ENCODE results near the gene EXOC3L2. TPM values are rescaled to one million over a fixed set of nuclear protein-coding genes. Genes with fewer than 3 reads are reported as not detected.

EXOC3L2 gene
- total RNA-seq, 1 experiment from 2014 or later = 0.61 TPM

DNA sequence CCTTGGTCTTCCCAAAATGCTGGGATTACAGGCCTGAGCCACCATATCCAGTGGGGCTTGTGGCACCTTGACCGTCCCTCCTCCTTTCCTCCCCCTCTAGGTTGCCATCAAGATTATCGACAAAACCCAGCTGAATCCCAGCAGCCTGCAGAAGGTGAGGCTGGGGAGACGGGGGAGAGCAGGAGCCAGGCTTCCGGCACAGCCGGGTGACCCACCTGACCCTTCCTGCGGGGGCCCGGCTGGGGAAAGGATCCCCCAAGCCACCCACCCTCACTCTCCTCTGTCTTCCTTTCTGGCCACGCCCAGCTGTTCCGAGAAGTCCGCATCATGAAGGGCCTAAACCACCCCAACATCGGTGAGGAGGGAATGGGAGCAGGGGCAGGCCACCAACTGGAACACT, 17.8 kb upstream of the EXOC3L2 start:
- no peak overlapping the region for H4K91ac ChIP-seq (ENCODE audit: insufficient read length, low read depth, low read length)
- H3K23me2 ChIP-seq (ENCODE audit: insufficient read length, low read depth, low read length, poor library complexity, severe bottlenecking) = no peaks in the 10 kb centered on the region
- no peak overlapping the region for H2AFZ ChIP-seq (ENCODE audit: low read length)
- H2AK5ac ChIP-seq (ENCODE audit: insufficient read length, low read length) = no peak overlapping the region
- H3K4ac ChIP-seq (ENCODE audit: low read depth, low read length) = no peak overlapping the region
- no peaks in the 10 kb centered on the region for H3K27me3 ChIP-seq (ENCODE audit: insufficient read depth, low read length)
- H3K23ac ChIP-seq (ENCODE audit: insufficient read length, low read depth, low read length) = no peak overlapping the region
- WGBS (ENCODE audit: extremely low coverage, insufficient read length, low lambda C conversion rate) = no CpG with 5 or more reads among the region's 11 CpGs
- no peak overlapping the region for H3K27ac ChIP-seq (ENCODE audit: insufficient read length, low read depth, low read length)
- no peak overlapping the region for H2BK120ac ChIP-seq (ENCODE audit: low read depth, low read length, poor library complexity, severe bottlenecking)
- H3K79me2 ChIP-seq (ENCODE audit: insufficient read depth, low read length) = no peaks in the 10 kb centered on the region
- no peak overlapping the region for H2BK15ac ChIP-seq (ENCODE audit: low read depth, low read length)
- no peak overlapping the region for H2BK12ac ChIP-seq (ENCODE audit: insufficient read length, low read depth, low read length)
- H2BK20ac ChIP-seq (ENCODE audit: low read depth, low read length, poor library complexity, severe bottlenecking) = no peak overlapping the region
- no peak overlapping the region for H3K18ac ChIP-seq (ENCODE audit: insufficient read length, low read depth, low read length)
- no peak overlapping the region for H2BK5ac ChIP-seq (ENCODE audit: insufficient read length, low read length)
- no peak for DNase-seq
- TF ChIP-seq, protein P1, sequence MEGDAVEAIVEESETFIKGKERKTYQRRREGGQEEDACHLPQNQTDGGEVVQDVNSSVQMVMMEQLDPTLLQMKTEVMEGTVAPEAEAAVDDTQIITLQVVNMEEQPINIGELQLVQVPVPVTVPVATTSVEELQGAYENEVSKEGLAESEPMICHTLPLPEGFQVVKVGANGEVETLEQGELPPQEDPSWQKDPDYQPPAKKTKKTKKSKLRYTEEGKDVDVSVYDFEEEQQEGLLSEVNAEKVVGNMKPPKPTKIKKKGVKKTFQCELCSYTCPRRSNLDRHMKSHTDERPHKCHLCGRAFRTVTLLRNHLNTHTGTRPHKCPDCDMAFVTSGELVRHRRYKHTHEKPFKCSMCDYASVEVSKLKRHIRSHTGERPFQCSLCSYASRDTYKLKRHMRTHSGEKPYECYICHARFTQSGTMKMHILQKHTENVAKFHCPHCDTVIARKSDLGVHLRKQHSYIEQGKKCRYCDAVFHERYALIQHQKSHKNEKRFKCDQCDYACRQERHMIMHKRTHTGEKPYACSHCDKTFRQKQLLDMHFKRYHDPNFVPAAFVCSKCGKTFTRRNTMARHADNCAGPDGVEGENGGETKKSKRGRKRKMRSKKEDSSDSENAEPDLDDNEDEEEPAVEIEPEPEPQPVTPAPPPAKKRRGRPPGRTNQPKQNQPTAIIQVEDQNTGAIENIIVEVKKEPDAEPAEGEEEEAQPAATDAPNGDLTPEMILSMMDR (conservative IDR thresholded peaks at IDR 0.05) = no peak
- H3K56ac ChIP-seq (ENCODE audit: insufficient read length, low read depth, low read length) = no peak overlapping the region
- H3K79me1 ChIP-seq (ENCODE audit: insufficient read depth, low read depth, low read length, poor library complexity, severe bottlenecking) = no peaks in the 10 kb centered on the region
- H3K9me3 Mint-ChIP-seq = no peaks in the 10 kb centered on the region
- no peak overlapping the region for H4K8ac ChIP-seq (replicated peaks; ENCODE audit: insufficient read length, low read depth, low read length)
- no peak overlapping the region for H3K4me2 ChIP-seq (ENCODE audit: insufficient read depth, insufficient read length, low read length)
- H3K27me3 Mint-ChIP-seq (ENCODE audit: low read depth) = peaks cover 1% of the 10 kb centered on the region
- H4K5ac ChIP-seq (ENCODE audit: insufficient read length, low read depth, low read length) = no peak overlapping the region
- no peak overlapping the region for H3T11ph ChIP-seq (ENCODE audit: low read length)
- peaks cover 0 to 23% (median 14%) of the 10 kb centered on the region in 3 experiments; a peak in 5 of 7 replicates for H3K36me3 Mint-ChIP-seq (ENCODE audit: insufficient read depth in 1 of 3, low read depth in 3 of 3)
- H3K4me1 Mint-ChIP-seq = no peaks in the 10 kb centered on the region
- H3K4me1 ChIP-seq (ENCODE audit: insufficient read depth, low read length) = no peaks in the 10 kb centered on the region
- no peak overlapping the region for H3K9ac ChIP-seq (ENCODE audit: extremely low read depth, insufficient read length, low read length)
- H3K27ac Mint-ChIP-seq = no peak overlapping the region
- no peak overlapping the region for H3K4me3 Mint-ChIP-seq
- H3K9me3 ChIP-seq (ENCODE audit: control insufficient read depth, low read depth, low read length) = no peaks in the 10 kb centered on the region
- peaks cover 8% of the 10 kb centered on the region for H4K20me1 ChIP-seq (ENCODE audit: control insufficient read depth, insufficient read depth, insufficient read length)
- no peak overlapping the region for H3K14ac ChIP-seq (ENCODE audit: insufficient read depth, low read length)

Data from H9 (cell line).